ENCODE measurements around the gene TRMT112.

Gene TRMT112

GRCh38 chr11:64306563-64306875 lies 10.8 kb downstream of the TRMT112 start:
- no peak for DNase-seq

- peak; percentile 25 to 30 for DNase-seq
Observed at GRCh38 chr11:64305691-64306562, 11.4 kb downstream of the TRMT112 start.

GRCh38 chr11:64305075-64305690 lies 12.2 kb downstream of the TRMT112 start, which contains the start of gene ESRRA:
Gene ESRRA, plus strand, starts transcription at chr11:64305524. Its CDS starts 1,656 bp downstream, at chr11:64307180.
- DNase-seq = peak; percentile 99

- DNase-seq = peak; percentile 86 to 90
Observed at GRCh38 chr11:64304316-64305072, 12.9 kb downstream of the TRMT112 start.

- no peak for DNase-seq
Observed at GRCh38 chr11:64304032-64304315, 13.4 kb downstream of the TRMT112 start.

- DNase-seq = no peak
Observed at GRCh38 chr11:64303109-64304031, 14.0 kb downstream of the TRMT112 start.

GRCh38 chr11:64299847-64300648 lies 17.3 kb downstream of the TRMT112 start, which contains the start of gene CATSPERZ:
Gene CATSPERZ, plus strand, starts transcription at chr11:64300358. Its CDS starts 53 bp downstream, at chr11:64300411.
- DNase-seq = no peak

- DNase-seq = peak in 1 of 2 experiments; percentile 36
Observed at GRCh38 chr11:64298966-64299846, 18.2 kb downstream of the TRMT112 start.

GRCh38 chr11:64297699-64298358 lies 19.5 kb downstream of the TRMT112 start:
- no peak for DNase-seq

GRCh38 chr11:64296830-64297698 lies 20.3 kb downstream of the TRMT112 start:
- DNase-seq = no peak

GRCh38 chr11:64296236-64296635 lies 21.1 kb downstream of the TRMT112 start:
- DNase-seq = no peak

- DNase-seq = no peak
Observed at GRCh38 chr11:64295760-64296159, 21.6 kb downstream of the TRMT112 start.

- no peak for DNase-seq
Observed at GRCh38 chr11:64294774-64295173, 22.6 kb downstream of the TRMT112 start.

- DNase-seq = no peak
Observed at GRCh38 chr11:64292460-64293254, 24.7 kb downstream of the TRMT112 start.

GRCh38 chr11:64291752-64292459 lies 25.5 kb downstream of the TRMT112 start:
- DNase-seq = no peak

GRCh38 chr11:64291262-64291751 lies 26.1 kb downstream of the TRMT112 start, which contains the start of gene KCNK4:
Gene KCNK4, plus strand, starts transcription at chr11:64291302. Its CDS starts 1,717 bp downstream, at chr11:64293019.
- no peak for DNase-seq

Data from SHP77 (cell line).